HG03280 (cell line): ENCODE measurements around the gene FUCA2.

Source experiments
- ATAC-seq: cut with Tn5 transposase; IDR thresholded peaks from one replicate; pipeline ENCODE4 v1.9.1; 2021; ENCODE audit warnings: mild to moderate bottlenecking, moderate library complexity; ENCODE audit not compliant: unreplicated experiment

The FUCA2 gene

GRCh38 chr6:143510991-143511891, at the start of gene FUCA2:
TSS of gene FUCA2 (minus strand) at chr6:143511720. CDS start at chr6:143511634, 86 bp downstream.
- ATAC-seq = peak; percentile 55

- no peak for ATAC-seq
Measured at GRCh38 chr6:143561105-143561704, 49.7 kb upstream of the FUCA2 start.

- no peak for ATAC-seq
Measured at GRCh38 chr6:143559051-143559660, 47.6 kb upstream of the FUCA2 start.

- ATAC-seq = no peak
Measured at GRCh38 chr6:143556529-143556928, 45.0 kb upstream of the FUCA2 start.

GRCh38 chr6:143555582-143555981, 44.1 kb upstream of the FUCA2 start:
- ATAC-seq = no peak

- no peak for ATAC-seq
Measured at GRCh38 chr6:143555071-143555492, 43.6 kb upstream of the FUCA2 start.

GRCh38 chr6:143553337-143553736, 41.8 kb upstream of the FUCA2 start:
- ATAC-seq = no peak

- ATAC-seq = no peak
Measured at GRCh38 chr6:143549949-143550268, 38.4 kb upstream of the FUCA2 start.

- no peak for ATAC-seq
Measured at GRCh38 chr6:143549221-143549948, 37.9 kb upstream of the FUCA2 start.

- ATAC-seq = no peak
Measured at GRCh38 chr6:143546599-143546998, 35.1 kb upstream of the FUCA2 start.

GRCh38 chr6:143545976-143546547, 34.5 kb upstream of the FUCA2 start:
- ATAC-seq = no peak

- no peak for ATAC-seq
Measured at GRCh38 chr6:143545165-143545564, 33.6 kb upstream of the FUCA2 start.

- ATAC-seq = no peak
Measured at GRCh38 chr6:143544011-143544696, 32.6 kb upstream of the FUCA2 start.

GRCh38 chr6:143543435-143543834, 31.9 kb upstream of the FUCA2 start:
- no peak for ATAC-seq

- ATAC-seq = no peak
Measured at GRCh38 chr6:143542888-143543287, 31.4 kb upstream of the FUCA2 start.

GRCh38 chr6:143540192-143540591, 28.7 kb upstream of the FUCA2 start:
- no peak for ATAC-seq

GRCh38 chr6:143539734-143540133, 28.2 kb upstream of the FUCA2 start:
- no peak for ATAC-seq

- no peak for ATAC-seq
Measured at GRCh38 chr6:143539106-143539505, 27.6 kb upstream of the FUCA2 start.

GRCh38 chr6:143538374-143538773, 26.9 kb upstream of the FUCA2 start:
- no peak for ATAC-seq
